NCI-H2171 (cell line): ENCODE data around the gene PDIA6.

ENCODE experiments used
- DNase-seq: peaks from one replicate; lab custom pipeline; 2025; lab: John Stamatoyannopoulos, UW

The PDIA6 gene

GRCh38 chr2:10764096-10764785 lies 48.3 kb downstream of the PDIA6 start:
- DNase-seq = no peak

- DNase-seq = no peak
These were observed 49.2 kb downstream of the PDIA6 start for GRCh38 chr2:10763461-10763800.

- DNase-seq = no peak
These were observed 49.7 kb downstream of the PDIA6 start for GRCh38 chr2:10762651-10763460.

GRCh38 chr2:10761591-10761990 lies 51.0 kb downstream of the PDIA6 start:
- no peak for DNase-seq

- no peak for DNase-seq
These were observed 51.6 kb downstream of the PDIA6 start for GRCh38 chr2:10760794-10761504.

- no peak for DNase-seq
These were observed 53.4 kb downstream of the PDIA6 start for GRCh38 chr2:10759151-10759714.

GRCh38 chr2:10757814-10758286 lies 54.7 kb downstream of the PDIA6 start:
- no peak for DNase-seq

GRCh38 chr2:10755621-10756020 lies 57.0 kb downstream of the PDIA6 start:
- DNase-seq = no peak

- DNase-seq = no peak
These were observed 58.7 kb downstream of the PDIA6 start for GRCh38 chr2:10753876-10754275.

- DNase-seq = no peak
These were observed 59.4 kb downstream of the PDIA6 start for GRCh38 chr2:10753156-10753555.

- DNase-seq = no peak
These were observed 60.3 kb downstream of the PDIA6 start for GRCh38 chr2:10752236-10752635.

GRCh38 chr2:10750610-10751009 lies 62.0 kb downstream of the PDIA6 start:
- no peak for DNase-seq

GRCh38 chr2:10742666-10743065 lies 69.9 kb downstream of the PDIA6 start:
- no peak for DNase-seq

- DNase-seq = no peak
These were observed 71.4 kb downstream of the PDIA6 start for GRCh38 chr2:10741139-10741538.

- DNase-seq = no peak
These were observed 72.4 kb downstream of the PDIA6 start for GRCh38 chr2:10740226-10740625.

- no peak for DNase-seq
These were observed 74.4 kb downstream of the PDIA6 start for GRCh38 chr2:10738192-10738591.

- DNase-seq = no peak
These were observed 78.6 kb downstream of the PDIA6 start for GRCh38 chr2:10733980-10734379.

- DNase-seq = no peak
These were observed 79.0 kb downstream of the PDIA6 start for GRCh38 chr2:10733566-10733925.
